Measurements from ENCODE around the gene GPR89B. TPM values are rescaled to one million over a fixed set of nuclear protein-coding genes. Genes with fewer than 3 reads are reported as not detected.
"Not testable (repeated sequence)": the region's sequence is repeated elsewhere in the genome, so short reads cannot be mapped to it uniquely, and the experiment has no call there.

GPR89B gene
- total and polyA plus RNA-seq, 9 donors = 16.0 to 25.4 (median 17.8) TPM

DNA sequence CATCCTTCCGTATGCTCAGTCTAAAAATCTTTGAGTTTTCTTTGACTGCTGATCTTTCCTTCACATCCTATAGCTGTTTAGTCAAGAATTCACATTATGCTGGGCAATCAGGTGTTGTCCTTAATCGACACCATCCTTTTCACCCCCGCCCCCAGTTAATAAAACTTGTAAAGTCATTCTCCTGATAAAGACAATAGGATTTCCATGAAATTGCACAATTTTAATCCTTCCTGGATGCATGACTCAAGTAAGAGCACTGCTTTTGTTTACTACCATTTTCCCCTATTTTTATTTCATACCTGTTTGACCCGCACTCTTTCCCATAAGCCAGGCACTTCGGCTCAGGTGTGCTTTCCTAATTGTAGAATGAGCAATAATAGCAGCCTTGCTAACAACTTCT is 96.7 kb downstream of the GPR89B start:
- H3K4me1 ChIP-seq (ENCODE audit: control insufficient read depth, insufficient read depth, low read length); H3K36me3 ChIP-seq (ENCODE audit: control insufficient read depth, insufficient read depth, low read length); DNase-seq; H3K4me3 ChIP-seq (ENCODE audit: low read length); H3K27ac ChIP-seq (ENCODE audit: low read length); H3K9me3 ChIP-seq (replicated peaks; ENCODE audit: control insufficient read depth, low read depth, low read length); H3K27me3 ChIP-seq (ENCODE audit: control insufficient read depth, insufficient read depth, low read length): not testable (repeated sequence)
- 94% methylated on average over 2 of the region's 5 CpGs for WGBS (ENCODE audit: insufficient coverage)

DNA sequence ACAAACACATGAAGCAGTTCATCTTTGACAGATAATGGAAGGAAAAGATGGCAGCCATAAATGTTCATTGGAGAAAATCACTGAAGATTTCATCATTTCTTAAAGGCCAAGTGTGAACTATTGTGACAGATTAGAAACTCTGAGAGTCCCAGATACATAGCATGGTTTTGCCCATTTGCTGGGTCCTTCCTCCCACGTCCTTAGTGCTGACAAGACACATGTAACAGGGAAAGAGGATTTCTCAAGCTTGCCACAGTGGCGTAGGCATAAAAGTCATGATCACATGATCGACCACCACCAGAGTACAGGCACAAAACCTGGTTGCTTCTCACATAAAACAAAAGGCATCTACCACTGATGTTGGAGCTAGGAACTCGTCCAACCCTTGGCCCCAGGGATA is 98.8 kb downstream of the GPR89B start:
- DNase-seq; H3K36me3 ChIP-seq (ENCODE audit: control insufficient read depth, insufficient read depth, low read length); H3K27me3 ChIP-seq (ENCODE audit: control insufficient read depth, insufficient read depth, low read length); H3K4me3 ChIP-seq (ENCODE audit: low read length); H3K4me1 ChIP-seq (ENCODE audit: control insufficient read depth, insufficient read depth, low read length); H3K9me3 ChIP-seq (replicated peaks; ENCODE audit: control insufficient read depth, low read depth, low read length); H3K27ac ChIP-seq (ENCODE audit: low read length): not testable (repeated sequence)
- no CpG with 5 or more reads among the region's 4 CpGs for WGBS (ENCODE audit: insufficient coverage)

DNA sequence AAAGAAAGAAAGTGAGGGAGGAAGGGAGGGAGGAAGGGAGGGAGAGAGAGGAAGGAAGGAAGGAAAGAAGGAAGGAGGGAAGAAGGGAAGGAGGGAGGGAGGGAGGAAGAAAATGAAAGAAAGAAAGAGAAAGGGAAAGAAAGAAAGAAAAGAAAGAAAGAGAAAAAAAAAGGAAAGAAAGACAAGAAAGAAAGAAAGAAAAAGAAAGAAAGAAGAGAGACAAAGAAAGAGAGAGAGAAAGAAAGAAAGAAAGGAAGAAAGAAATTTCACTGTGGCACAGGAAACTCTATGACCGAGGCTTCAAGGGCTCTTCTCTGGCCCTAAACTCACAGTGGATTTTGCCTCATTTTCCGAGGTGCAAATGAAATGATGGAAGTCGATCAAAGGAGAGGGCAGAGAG is 104.0 kb downstream of the GPR89B start:
- not testable (repeated sequence) for H3K27ac ChIP-seq (ENCODE audit: low read length); H3K4me3 ChIP-seq (ENCODE audit: low read length); DNase-seq; H3K36me3 ChIP-seq (ENCODE audit: control insufficient read depth, insufficient read depth, low read length); H3K9me3 ChIP-seq (replicated peaks; ENCODE audit: control insufficient read depth, low read depth, low read length); H3K4me1 ChIP-seq (ENCODE audit: control insufficient read depth, insufficient read depth, low read length)
- WGBS (ENCODE audit: insufficient coverage) = no CpG with 5 or more reads among the region's 3 CpGs
- H3K27me3 ChIP-seq (ENCODE audit: control insufficient read depth, insufficient read depth, low read length) = peaks cover 16% of the 10 kb centered on the region

DNA sequence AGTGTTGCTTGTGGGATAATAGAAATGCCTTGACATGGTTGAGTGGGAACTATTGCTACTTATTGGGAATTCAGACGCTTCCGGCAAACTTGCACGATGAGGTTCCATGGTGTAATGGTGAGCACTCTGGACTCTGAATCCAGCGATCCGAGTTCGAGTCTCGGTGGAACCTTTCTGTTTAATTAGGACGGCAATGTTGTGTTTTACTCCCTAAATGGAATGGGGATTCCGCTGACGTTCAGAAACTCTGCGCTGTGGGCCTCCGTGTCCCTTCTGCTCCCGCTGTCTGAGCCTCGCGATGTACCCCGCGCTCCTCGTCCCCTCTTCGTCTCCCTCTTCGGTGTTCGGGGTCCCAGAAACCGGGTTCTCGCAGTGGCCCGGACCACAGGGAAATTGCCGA is 104.5 kb downstream of the GPR89B start:
- no CpG with 5 or more reads among the region's 25 CpGs for WGBS (ENCODE audit: insufficient coverage)
- DNase-seq; H3K27ac ChIP-seq (ENCODE audit: low read length); H3K9me3 ChIP-seq (replicated peaks; ENCODE audit: control insufficient read depth, low read depth, low read length); H3K4me1 ChIP-seq (ENCODE audit: control insufficient read depth, insufficient read depth, low read length); H3K4me3 ChIP-seq (ENCODE audit: low read length); H3K36me3 ChIP-seq (ENCODE audit: control insufficient read depth, insufficient read depth, low read length): not testable (repeated sequence)
- H3K27me3 ChIP-seq (ENCODE audit: control insufficient read depth, insufficient read depth, low read length) = peaks cover 16% of the 10 kb centered on the region

DNA sequence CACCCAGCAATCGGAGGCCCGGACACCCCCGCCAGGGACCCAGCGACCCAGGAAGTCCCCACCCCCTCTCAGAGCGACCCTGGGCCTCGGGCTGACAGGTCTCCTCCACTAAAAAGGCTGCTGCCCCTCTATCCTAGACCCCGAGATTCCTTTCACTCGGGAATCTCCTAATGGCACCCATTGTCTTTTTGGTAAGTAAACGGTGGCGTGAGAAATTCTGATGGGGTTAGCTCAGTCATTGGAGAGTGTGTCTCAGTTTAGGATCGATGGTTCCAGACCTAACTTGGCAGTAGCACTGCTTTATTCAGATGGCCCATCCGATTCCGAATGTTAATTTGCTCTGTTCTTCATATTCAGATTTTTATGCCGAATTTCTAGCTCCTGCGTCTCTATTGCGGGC is 104.9 kb downstream of the GPR89B start:
- not testable (repeated sequence) for DNase-seq; H3K4me1 ChIP-seq (ENCODE audit: control insufficient read depth, insufficient read depth, low read length); H3K4me3 ChIP-seq (ENCODE audit: low read length); H3K27ac ChIP-seq (ENCODE audit: low read length); H3K36me3 ChIP-seq (ENCODE audit: control insufficient read depth, insufficient read depth, low read length); H3K9me3 ChIP-seq (replicated peaks; ENCODE audit: control insufficient read depth, low read depth, low read length)
- 0% methylated on average over 2 of the region's 16 CpGs for WGBS (ENCODE audit: insufficient coverage)
- H3K27me3 ChIP-seq (ENCODE audit: control insufficient read depth, insufficient read depth, low read length) = peaks cover 18% of the 10 kb centered on the region

DNA sequence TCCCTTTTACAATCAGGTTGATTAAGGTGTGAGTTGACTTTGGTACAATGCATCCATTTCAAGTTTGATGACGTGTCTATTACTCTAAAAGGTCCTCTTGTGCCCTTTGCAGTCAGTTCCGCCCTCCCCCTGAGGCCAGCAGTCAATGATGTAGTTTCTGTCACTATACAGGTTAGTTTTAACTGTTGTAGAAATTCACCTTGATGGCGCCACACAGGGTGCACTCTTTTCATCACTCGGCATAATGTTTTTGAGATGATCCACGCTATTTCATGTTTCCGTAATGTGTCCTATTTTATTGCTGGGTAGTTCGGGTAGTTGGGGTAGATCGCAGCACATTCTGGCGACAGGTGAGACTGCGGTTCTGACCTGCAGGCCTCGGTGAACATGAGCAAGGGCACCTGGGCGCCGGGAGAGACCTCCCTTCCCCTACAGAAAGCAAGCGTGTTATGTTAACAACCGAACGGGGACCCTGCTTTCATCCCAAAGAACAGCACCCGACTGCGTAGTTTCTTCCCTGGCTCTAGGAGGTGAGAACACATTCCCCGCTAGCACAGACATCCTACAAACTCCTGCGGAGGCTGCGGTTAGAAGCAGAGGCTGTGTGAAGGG is 109.7 kb downstream of the GPR89B start:
- not testable (repeated sequence) for H3K27ac ChIP-seq (ENCODE audit: low read length); DNase-seq; H3K9me3 ChIP-seq (replicated peaks; ENCODE audit: control insufficient read depth, low read depth, low read length); H3K4me1 ChIP-seq (ENCODE audit: control insufficient read depth, insufficient read depth, low read length); H3K36me3 ChIP-seq (ENCODE audit: control insufficient read depth, insufficient read depth, low read length)
- no CpG with 5 or more reads among the region's 21 CpGs for WGBS (ENCODE audit: insufficient coverage)
- Histone ChIP-seq H3K4me3 (ENCODE audit: low read length) (peak overlapping the region; percentile 38), H3K27me3 (ENCODE audit: control insufficient read depth, insufficient read depth, low read length) (peaks cover 16% of the 10 kb centered on the region)

DNA sequence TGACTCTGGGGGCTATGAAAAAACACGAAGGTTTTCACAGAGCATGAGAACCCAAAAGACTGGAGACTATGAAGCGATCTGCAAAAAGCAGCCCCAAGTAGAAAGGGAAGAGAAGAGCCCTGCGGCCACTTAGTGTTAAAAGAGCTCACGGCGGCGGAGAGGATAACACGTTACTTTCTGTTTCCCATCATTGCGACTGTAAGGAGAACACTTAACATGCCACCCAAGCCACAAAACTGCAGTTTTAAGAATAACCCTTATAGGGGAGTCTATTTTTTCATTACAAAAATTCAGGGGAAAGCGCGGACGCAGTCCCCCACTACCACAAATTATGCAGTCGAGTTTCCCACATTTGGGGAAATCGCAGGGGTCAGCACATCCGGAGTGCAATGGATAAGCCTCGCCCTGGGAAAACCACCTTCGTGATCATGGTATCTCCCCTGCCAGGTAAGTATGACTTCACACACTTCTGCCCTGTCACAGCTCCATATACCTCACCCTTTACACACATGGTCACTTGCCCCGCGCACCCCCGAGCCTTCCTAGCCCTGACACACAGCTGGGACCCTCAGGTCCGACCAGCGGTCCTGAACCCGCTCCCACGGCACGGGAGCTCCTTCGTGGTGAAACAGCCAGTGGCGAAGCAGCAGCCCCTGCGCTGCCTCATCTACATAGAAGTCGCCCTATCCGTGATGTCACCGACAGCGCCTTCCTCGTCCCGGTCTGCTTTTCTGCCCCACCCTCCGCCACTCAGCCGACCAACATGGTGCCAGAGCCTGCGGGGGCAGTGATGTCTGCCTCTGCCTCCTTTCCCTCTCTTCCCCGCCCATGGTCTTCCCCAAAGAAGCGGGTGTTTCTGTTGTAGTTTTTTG is 110.5 kb downstream of the GPR89B start:
- Histone ChIP-seq H3K27me3 (ENCODE audit: control insufficient read depth, insufficient read depth, low read length) (peaks cover 12% of the 10 kb centered on the region), H3K4me3 (ENCODE audit: low read length) (peak overlapping the region; percentile 38)
- not testable (repeated sequence) for H3K27ac ChIP-seq (ENCODE audit: low read length); H3K9me3 ChIP-seq (replicated peaks; ENCODE audit: control insufficient read depth, low read depth, low read length); H3K4me1 ChIP-seq (ENCODE audit: control insufficient read depth, insufficient read depth, low read length); H3K36me3 ChIP-seq (ENCODE audit: control insufficient read depth, insufficient read depth, low read length)
- no CpG with 5 or more reads among the region's 38 CpGs for WGBS (ENCODE audit: insufficient coverage)
- peak; percentile 83 for DNase-seq

Other genes starting within 250 kb of the GPR89B start
- 12.9 TPM for gene GJA5, start 167.8 kb upstream of the GPR89B start, total RNA-seq
- gene GJA5, start 167.8 kb upstream of the GPR89B start, polyA plus RNA-seq (ENCODE audit: insufficient read depth in 1 of 8, insufficient read length in 8 of 8, low replicate concordance in 1 of 8) = 10 to 100 TPM; 14.8 to 27.1 (median 25.7) TPM
- gene GJA8, start 25.6 kb upstream of the GPR89B start, total RNA-seq = not detected
- gene GJA8, start 25.6 kb upstream of the GPR89B start, polyA plus RNA-seq (ENCODE audit: insufficient read depth in 1 of 8, insufficient read length in 8 of 8, low replicate concordance in 1 of 8) = not detected
- gene NBPF11, start 223.9 kb downstream of the GPR89B start, total RNA-seq = 13.5 TPM
- 10 to 100 TPM; 13.3 to 25.6 (median 20.0) TPM for gene NBPF11, start 223.9 kb downstream of the GPR89B start, polyA plus RNA-seq (ENCODE audit: insufficient read depth in 1 of 8, insufficient read length in 8 of 8, low replicate concordance in 1 of 8)

Data from muscle of leg (tissue), 11 donors.